ENCODE measurements around the gene AP1B1. TPM values are rescaled to one million over a fixed set of nuclear protein-coding genes. Genes with fewer than 3 reads are reported as not detected.

Gene AP1B1
- total RNA-seq, 1 donor = 37.3 TPM

GRCh38 chr22:29391546-29391945 lies 3.2 kb upstream of the AP1B1 start:
- Histone ChIP-seq H3K36me3 (ENCODE audit: insufficient read depth, low read length) (no peaks in the 10 kb centered on the region), H2AFZ (ENCODE audit: low read length) (no peak overlapping the region), H3K79me2 (ENCODE audit: insufficient read depth, low read length) (peaks cover 20% of the 10 kb centered on the region), H3K27me3 (ENCODE audit: insufficient read depth, low read length) (no peaks in the 10 kb centered on the region), H3K4me3 (ENCODE audit: insufficient read depth, low read length) (no peak overlapping the region), H3K4me1 (ENCODE audit: insufficient read depth, low read length) (peaks cover 11% of the 10 kb centered on the region), H3K9me3 (ENCODE audit: low read depth, low read length) (no peaks in the 10 kb centered on the region), H4K20me1 (ENCODE audit: insufficient read depth, low read length) (no peaks in the 10 kb centered on the region), H3K4me2 (ENCODE audit: insufficient read depth, low read length) (no peak overlapping the region), H3K27ac (ENCODE audit: low read depth, low read length) (no peak overlapping the region)
- TF ChIP-seq CTCF (IDR thresholded peaks at IDR 0.05; ENCODE audit: extremely low read depth, low read depth, low read length) = no peak
- peak; percentile 37 for DNase-seq (ENCODE audit: insufficient read length, low spot score, missing footprints)

DNA sequence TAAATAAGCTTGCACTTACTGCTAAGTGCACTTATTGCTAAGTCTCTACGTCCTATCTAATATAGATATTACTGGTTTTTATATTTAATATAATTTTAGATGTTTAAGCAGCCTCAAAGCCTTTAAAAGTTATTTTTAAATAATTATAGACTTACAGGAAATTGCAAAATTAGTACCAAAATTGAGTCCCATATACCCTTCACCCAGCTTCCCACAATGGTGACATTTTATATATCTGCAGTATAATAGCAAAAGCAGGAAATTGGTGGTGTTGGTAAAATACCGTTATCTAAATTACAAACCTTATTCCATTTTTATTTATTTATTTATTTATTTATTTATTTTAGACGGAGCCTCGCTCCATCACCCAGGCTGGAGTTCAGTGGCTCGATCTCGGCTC lies 1.9 kb upstream of the AP1B1 start:
- Histone ChIP-seq H4K20me1 (ENCODE audit: insufficient read depth, low read length) (peaks cover 6% of the 10 kb centered on the region), H3K4me1 (ENCODE audit: insufficient read depth, low read length) (peaks cover 11% of the 10 kb centered on the region), H3K4me3 (ENCODE audit: insufficient read depth, low read length) (no peak overlapping the region), H3K4me2 (ENCODE audit: insufficient read depth, low read length) (no peak overlapping the region), H3K36me3 (ENCODE audit: insufficient read depth, low read length) (peaks cover 6% of the 10 kb centered on the region), H3K9me3 (ENCODE audit: low read depth, low read length) (no peaks in the 10 kb centered on the region), H3K79me2 (ENCODE audit: insufficient read depth, low read length) (peaks cover 33% of the 10 kb centered on the region), H3K27ac (ENCODE audit: low read depth, low read length) (no peak overlapping the region), H2AFZ (ENCODE audit: low read length) (no peak overlapping the region), H3K27me3 (ENCODE audit: insufficient read depth, low read length) (no peaks in the 10 kb centered on the region)
- TF ChIP-seq CTCF (IDR thresholded peaks at IDR 0.05; ENCODE audit: extremely low read depth, low read depth, low read length) = no peak
- DNase-seq (ENCODE audit: insufficient read length, low spot score, missing footprints) = no peak

DNA sequence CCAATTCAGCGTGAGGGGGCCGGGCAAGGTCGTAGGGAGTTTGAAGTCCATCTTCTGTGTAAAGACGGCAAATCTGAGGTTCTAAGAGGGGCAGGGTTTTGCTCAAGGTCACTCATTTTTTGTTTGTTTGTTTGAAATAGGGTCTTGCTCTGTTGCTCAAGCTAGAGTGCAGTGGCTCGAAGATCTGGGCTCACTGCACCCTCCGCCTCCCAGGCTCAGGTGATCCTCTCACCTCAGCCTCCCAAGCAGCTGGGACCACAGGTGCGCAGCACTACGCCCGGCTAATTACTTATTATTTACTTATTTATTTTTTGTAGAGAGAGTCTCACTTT lies 355 bp upstream of the AP1B1 start:
- no peak for TF ChIP-seq CTCF (IDR thresholded peaks at IDR 0.05; ENCODE audit: extremely low read depth, low read depth, low read length)
- DNase-seq (ENCODE audit: insufficient read length, low spot score, missing footprints) = no peak
- Histone ChIP-seq H3K4me3 (ENCODE audit: insufficient read depth, low read length) (peak overlapping the region; percentile 95), H3K79me2 (ENCODE audit: insufficient read depth, low read length) (peaks cover 46% of the 10 kb centered on the region), H3K27me3 (ENCODE audit: insufficient read depth, low read length) (no peaks in the 10 kb centered on the region), H3K9me3 (ENCODE audit: low read depth, low read length) (no peaks in the 10 kb centered on the region), H4K20me1 (ENCODE audit: insufficient read depth, low read length) (peaks cover 12% of the 10 kb centered on the region), H3K36me3 (ENCODE audit: insufficient read depth, low read length) (peaks cover 8% of the 10 kb centered on the region), H2AFZ (ENCODE audit: low read length) (peak overlapping the region; percentile 100), H3K4me1 (ENCODE audit: insufficient read depth, low read length) (peaks cover 11% of the 10 kb centered on the region), H3K27ac (ENCODE audit: low read depth, low read length) (peak overlapping the region; percentile 54), H3K4me2 (ENCODE audit: insufficient read depth, low read length) (peak overlapping the region; percentile 98)

DNA sequence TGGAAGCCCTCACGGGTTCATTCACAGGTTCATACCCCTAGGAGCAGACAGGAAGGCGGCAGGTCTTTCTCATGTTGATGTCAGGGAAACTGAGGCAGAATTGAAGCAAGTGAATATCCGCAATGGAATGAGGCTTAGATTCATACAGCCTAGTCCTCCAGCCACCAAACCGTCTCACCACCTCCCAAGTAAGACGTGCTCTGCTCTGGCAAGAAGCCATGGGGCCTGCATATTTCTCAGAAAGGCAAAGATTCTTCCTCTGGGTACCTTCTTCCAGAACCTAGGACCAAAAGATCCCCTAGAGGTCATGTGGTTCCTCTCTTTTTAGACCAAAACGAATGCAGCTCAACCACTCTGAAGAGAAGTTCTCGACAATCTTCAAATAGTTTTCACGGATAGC lies 1.7 kb downstream of the AP1B1 start:
- Histone ChIP-seq H3K9me3 (ENCODE audit: low read depth, low read length) (no peaks in the 10 kb centered on the region), H2AFZ (ENCODE audit: low read length) (no peak overlapping the region), H4K20me1 (ENCODE audit: insufficient read depth, low read length) (peaks cover 13% of the 10 kb centered on the region), H3K4me1 (ENCODE audit: insufficient read depth, low read length) (peaks cover 11% of the 10 kb centered on the region), H3K79me2 (ENCODE audit: insufficient read depth, low read length) (peaks cover 64% of the 10 kb centered on the region), H3K4me2 (ENCODE audit: insufficient read depth, low read length) (no peak overlapping the region), H3K36me3 (ENCODE audit: insufficient read depth, low read length) (peaks cover 8% of the 10 kb centered on the region), H3K4me3 (ENCODE audit: insufficient read depth, low read length) (no peak overlapping the region), H3K27ac (ENCODE audit: low read depth, low read length) (no peak overlapping the region), H3K27me3 (ENCODE audit: insufficient read depth, low read length) (no peaks in the 10 kb centered on the region)
- no peak for TF ChIP-seq CTCF (IDR thresholded peaks at IDR 0.05; ENCODE audit: extremely low read depth, low read depth, low read length)
- DNase-seq (ENCODE audit: insufficient read length, low spot score, missing footprints) = no peak

All from osteoblast (primary cell).